GM18502 (cell line): ENCODE data around the gene SLC38A7.
A peak's percentile ranks its signal among the peaks of the same experiment; 100 is the strongest.
"Not testable (repeated sequence)": the region's sequence is repeated elsewhere in the genome, so short reads cannot be mapped to it uniquely, and the experiment has no call there.

ENCODE experiments used
- ATAC-seq: cut with Tn5 transposase; IDR thresholded peaks from one replicate; pipeline ENCODE4 v1.9.1; 2021; ENCODE audit warnings: mild to moderate bottlenecking; ENCODE audit not compliant: unreplicated experiment, poor library complexity

SLC38A7 gene

DNA sequence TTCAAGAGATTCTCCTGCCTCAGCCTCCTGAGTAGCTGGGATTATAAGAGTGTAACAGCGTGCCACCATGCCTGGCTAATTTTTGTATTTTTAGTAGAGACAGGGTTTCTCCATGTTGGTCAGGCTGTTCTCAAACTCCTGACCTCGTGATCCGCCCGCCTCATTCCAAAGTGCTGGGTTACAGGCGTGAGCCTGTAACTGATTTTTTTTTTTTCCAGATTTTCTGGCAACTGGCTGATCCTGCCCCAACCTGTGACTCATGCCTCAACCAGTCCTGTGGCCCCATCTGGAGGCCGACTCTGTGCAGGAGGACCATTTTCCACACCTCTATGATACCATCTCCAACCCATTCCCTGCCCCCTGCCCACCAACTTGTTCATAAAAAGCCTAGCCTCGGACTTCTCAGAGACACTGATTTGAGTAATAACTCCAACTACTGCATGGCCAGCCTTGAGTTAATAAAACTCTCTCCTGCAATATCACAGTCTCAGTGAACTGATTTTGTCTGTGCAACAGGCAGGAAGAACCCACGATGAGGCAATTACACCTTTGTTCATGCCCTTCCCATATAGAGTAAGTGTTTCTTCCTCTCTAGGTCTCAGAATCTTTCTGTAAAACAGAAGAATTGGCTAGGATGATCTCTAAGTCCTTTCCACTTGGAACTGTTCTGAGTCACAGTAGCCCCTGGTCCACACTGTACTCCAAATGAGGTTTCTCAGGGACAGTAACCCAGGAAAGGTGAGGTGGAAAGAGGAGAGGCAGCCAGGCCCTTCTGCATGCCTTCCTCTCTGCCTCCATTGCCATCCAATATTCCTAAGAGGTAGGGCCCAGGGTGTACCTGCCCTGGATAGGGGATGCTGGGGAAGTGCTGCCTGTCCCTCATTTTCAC, 46.2 kb downstream of the SLC38A7 start:
- no peak for ATAC-seq

DNA sequence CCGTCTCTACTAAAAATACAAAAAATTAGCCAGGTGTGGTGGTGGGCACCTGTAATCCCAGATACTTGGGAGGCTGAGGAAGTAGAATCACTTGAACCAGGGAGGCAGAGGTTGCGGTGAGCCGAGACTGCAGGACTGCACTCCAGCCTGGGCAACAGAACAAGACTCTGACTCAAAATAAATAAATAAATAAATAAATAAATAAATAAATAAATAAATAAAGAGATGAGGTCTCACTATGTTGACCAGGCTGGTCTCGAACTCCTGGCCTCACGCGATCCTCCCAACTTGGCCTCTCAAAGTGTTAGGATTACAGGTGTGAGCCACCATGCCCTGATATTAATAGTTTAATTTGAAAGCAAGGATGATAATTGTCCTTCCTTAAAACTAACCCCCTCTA, 47.5 kb downstream of the SLC38A7 start:
- not testable (repeated sequence) for ATAC-seq

DNA sequence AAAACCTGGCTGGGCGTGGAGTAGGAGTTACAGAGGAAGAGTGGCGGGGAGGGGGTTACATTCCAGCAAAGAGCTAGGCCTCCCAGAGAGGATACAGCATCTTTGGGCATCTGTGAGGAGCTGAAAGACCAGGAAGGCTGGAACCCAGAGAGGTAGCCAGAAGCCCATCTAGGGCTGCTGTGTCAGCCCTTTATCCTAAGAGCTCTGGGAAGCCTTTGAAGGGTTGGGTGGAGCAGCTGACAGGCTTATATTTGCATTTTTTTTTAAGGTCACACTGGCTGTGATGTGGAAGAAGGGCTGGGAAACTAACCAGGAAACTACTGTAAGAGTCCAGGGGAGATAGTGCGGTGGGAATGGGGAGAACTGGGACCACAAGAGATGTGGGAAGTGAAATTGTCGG, 48.1 kb downstream of the SLC38A7 start:
- ATAC-seq, result no peak

DNA sequence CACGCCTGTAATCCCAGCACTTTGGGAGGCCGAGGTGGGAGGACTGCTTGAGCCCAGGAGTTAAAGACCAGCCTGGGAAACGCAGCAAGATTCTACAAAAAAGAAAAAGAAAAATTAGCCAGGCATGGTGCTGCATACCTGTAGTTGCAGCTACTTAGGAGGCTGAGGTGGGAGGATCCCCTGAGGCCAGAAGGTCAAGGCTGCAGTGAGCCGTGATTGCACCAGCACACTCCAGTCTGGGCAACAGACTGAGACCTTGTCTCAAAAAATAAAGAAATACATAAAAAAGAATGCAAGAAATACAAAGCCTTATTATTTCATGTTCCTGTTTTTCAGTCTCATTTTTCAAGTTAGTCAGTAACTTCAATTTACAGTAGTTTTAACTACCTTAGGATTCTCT, 49.1 kb downstream of the SLC38A7 start:
- no peak for ATAC-seq

DNA sequence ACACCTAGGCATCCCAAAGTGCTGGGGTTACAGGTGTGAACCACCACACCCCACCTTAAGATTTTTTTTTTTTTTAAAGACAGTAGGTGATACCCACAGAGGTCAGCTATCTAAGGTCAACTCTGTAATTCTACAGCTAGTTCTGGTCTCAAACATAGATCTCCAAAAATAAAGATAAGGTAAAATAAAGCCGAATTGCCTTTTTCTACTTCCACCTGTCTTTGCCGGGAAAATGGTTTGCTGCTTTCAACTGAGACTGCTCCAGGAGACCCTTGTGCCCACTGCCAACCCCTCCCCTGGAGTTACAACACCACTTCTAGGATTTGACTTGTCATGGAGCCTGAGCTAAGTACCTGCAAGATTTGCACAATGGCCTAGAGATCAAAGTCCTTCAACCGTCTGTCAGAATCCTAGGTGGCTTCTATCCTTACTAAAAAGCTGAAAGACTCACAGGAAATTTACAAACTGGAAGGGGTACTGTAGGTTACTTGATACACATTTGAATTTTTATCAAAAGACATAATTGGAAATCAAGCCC, 50.2 kb downstream of the SLC38A7 start:
- ATAC-seq, result no peak

DNA sequence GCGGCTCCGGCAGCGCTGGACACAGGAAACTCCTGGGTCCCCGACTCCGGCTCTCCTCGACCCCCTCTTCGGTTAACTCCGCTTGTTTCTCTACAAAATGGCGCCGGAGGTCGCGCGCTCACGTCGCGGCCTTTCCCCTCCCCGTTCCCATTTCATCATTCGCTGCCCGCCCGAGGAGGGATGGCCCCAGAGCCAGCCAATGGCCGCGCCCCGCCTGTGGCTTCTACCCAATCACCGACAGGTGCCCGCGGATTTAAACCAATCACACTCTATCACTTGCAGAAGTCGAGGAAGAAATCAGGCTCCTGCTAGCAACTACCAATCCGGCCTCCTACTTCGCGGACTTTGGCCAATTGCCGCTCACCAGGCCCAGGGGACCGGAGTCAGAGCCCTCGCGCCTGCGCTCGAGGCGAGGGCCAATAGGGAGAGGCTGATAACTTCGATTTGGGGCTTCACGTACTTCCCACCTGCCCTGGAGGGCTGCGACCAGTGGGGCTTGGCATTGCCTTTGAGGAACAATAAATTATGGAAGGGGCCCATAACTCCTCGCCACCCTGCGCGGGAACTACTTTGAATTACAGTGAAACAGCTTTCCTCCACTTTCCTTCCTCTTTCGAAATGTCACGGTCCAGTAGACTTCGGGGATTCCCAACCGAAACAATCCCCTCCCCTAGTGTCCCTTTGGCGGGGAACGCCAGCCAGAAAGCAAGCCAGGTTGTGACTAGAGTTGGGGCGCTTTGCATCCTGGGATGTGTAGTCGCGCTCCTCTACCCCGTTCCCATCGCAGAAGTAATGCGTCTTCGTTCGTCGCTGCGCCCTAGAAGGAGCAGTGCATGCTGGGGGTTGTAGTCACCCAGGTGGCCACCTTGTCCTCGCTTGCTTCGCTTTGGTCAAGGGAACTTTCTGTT, 54.6 kb downstream of the SLC38A7 start, which contains the start of gene CNOT1:
CNOT1 (minus strand) TSS at position 94 of the 908 bp plus-strand sequence. CDS start 30,489 bp downstream, outside the sequence.
- ATAC-seq, result peak; percentile 90

DNA sequence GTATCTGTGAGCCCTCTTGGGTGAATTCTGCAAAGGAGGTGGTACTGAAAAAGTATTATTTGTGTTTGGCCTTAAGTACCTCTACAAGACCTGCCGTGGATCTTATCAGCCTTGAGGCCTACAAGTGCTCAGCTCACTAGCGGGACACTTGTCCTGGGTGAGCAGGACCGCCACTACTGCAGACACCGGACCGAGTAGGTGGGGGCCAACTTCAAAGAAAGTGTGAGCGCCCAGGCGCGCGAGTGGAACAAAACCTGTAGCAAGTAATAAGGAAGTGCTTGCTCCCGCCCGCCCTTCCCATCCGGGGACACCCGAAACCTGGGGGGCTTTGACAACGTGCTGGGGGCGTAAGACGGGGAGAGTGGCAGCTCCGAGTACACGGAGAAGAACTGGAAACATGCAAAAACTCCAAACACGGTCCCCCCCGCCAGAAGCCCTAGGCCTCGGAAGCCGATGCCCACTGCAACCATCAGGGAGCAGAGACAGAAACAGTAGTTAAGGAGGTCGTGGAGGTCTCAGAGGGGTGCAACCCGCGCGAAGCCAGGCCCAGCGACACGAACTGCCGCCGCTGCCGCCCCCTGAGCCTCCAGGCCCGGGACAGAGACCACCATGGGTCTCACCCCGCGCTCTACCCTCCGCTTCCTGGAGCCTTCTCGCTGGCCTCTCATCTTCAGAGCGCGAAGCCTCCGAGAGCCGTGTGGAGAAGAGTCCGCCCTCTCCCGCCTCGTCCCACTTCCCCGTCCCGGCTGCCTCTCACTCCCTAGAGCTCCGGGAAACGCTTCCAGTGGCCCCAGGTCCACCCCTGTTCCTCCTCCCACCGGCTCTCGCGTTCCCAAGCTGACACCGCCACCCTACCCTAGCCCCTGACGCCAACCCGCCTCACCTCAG, 55.5 kb downstream of the SLC38A7 start:
- peak; percentile 10 for ATAC-seq

DNA sequence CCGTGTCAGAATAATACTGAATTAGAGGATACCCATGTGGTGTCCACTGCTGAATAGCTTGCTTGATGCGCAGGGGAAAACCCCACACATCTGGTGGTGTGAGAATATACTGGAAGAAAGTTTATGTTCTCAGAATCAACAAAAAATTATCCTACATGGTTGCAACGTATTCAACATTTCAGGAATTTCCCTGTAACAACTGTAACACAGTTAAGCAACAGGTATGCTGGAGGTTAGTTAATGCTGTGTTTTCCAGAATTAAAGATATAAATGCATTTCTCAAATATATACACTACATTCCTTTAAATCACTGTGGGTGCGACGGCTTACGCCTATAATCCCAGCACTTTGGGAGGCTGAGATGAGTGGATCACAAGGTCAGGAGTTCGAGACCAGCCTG, 60.4 kb downstream of the SLC38A7 start:
- no peak for ATAC-seq

DNA sequence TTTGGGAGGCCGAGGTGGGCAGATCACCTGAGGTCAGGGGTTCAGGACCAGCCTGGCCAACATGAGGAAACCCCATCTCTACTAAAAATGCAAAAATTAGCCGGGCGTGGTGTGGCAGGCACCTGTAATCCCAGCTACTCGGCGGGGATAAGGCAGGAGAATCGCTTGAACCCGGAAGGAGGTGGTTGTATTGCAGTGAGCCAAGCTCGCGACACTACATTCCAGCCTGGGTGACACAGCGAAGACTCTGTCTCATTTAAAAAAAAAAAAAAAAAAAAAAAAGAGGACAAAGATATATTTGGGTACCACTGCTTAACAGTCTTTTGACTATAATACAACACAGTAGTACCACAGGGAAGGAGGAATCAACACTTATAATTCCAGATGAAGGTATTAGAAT, 64.2 kb downstream of the SLC38A7 start:
- ATAC-seq, result no peak

DNA sequence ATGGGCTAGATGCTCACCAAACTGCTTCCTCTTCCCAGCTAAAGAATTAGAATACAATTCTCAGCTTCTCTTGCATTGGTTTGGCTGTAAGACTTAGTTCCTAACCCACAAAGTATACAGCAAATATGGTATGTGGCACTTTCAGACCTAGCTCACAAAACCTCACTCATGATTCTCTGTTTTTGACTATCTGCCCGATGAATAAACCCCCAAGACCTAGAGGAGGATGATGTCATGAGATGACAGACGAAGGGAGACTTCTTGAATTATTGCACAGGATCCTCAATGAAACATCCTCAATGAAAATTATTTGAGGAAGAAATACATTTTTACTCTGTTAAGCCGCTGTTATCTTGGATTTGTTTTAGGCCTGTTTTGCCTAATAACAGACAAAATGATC, 69.3 kb downstream of the SLC38A7 start:
- ATAC-seq, result no peak
